ENCODE data around the gene ZBED3.
"Not testable (repeated sequence)": the region's sequence is repeated elsewhere in the genome, so short reads cannot be mapped to it uniquely, and the experiment has no call there.

Gene ZBED3

DNA sequence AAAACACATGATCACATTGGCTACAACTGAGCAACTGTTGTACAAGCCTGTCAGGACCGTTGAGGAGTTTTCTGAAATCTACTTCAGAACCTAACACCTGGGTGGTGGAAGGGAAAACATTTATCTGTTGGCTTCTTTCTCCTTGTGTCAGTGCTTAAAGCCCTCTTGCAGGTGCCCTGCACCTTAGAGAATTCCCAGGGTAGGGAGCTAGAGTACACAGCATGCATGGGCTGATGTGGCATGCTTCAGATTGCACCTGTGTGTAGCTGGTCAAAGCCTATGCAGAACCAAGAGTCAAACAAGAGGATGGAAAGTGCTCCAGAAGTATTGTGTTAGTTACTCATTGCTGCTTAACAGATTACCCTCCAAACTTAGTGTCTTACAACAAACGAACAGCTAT lies 33.6 kb upstream of the ZBED3 start:
- TF ChIP-seq, protein P1, sequence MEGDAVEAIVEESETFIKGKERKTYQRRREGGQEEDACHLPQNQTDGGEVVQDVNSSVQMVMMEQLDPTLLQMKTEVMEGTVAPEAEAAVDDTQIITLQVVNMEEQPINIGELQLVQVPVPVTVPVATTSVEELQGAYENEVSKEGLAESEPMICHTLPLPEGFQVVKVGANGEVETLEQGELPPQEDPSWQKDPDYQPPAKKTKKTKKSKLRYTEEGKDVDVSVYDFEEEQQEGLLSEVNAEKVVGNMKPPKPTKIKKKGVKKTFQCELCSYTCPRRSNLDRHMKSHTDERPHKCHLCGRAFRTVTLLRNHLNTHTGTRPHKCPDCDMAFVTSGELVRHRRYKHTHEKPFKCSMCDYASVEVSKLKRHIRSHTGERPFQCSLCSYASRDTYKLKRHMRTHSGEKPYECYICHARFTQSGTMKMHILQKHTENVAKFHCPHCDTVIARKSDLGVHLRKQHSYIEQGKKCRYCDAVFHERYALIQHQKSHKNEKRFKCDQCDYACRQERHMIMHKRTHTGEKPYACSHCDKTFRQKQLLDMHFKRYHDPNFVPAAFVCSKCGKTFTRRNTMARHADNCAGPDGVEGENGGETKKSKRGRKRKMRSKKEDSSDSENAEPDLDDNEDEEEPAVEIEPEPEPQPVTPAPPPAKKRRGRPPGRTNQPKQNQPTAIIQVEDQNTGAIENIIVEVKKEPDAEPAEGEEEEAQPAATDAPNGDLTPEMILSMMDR (conservative IDR thresholded peaks at IDR 0.05; ENCODE audit: low read length), result no peak
- H3K4me3 ChIP-seq (ENCODE audit: low read length), result no peak overlapping the region

DNA sequence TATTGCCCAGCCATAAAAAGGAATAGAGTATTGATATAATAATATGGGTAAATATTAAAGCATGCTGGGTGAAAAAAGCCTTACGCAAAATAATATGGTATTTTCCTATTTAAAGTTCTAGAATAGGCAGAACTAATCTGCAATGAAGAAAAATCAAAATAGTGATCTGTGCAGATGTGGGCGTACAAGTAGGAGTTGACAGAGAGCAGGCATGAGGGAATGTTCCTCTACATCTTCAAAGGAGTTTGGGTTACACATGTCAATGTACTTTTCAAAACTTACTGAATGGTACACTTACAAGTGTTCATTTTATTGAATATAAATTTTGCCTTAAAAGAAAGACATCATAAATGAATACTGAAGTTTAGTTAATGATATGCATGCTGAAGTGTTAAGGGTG lies 33.0 kb upstream of the ZBED3 start:
- DNase-seq (ENCODE audit: low read depth), result no peak
- H3K4me3 ChIP-seq (ENCODE audit: low read length), result no peak overlapping the region

More for the DNA sequence above, 33.6 kb upstream of the ZBED3 start:
- DNase-seq (ENCODE audit: low read depth), result no peak

DNA sequence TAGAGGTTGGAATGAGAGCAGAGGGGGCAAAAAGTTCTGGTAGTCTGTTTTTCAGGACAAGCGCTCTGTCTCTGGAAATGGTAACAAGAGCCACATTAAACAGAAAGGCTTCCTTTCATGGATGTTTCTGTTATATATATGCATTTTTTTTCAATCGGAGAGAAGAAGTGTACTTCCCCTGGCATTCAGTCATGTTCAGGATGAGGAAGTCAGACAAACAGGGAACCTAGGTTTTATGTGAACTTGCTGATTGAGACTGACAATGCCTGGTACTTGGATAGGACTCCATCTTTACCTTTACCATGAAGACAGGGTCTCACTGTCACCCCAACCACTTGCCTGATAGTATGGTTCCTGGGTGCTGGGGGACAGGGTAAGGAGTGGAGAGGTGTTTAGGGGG lies 30.1 kb upstream of the ZBED3 start:
- no peak for DNase-seq (ENCODE audit: low read depth)
- TF ChIP-seq, protein P1 (conservative IDR thresholded peaks at IDR 0.05; ENCODE audit: low read length), result no peak
- no peak overlapping the region for H3K4me3 ChIP-seq (ENCODE audit: low read length)

More for the DNA sequence above, 33.0 kb upstream of the ZBED3 start:
- TF ChIP-seq, protein P1 (conservative IDR thresholded peaks at IDR 0.05; ENCODE audit: low read length), result no peak

DNA sequence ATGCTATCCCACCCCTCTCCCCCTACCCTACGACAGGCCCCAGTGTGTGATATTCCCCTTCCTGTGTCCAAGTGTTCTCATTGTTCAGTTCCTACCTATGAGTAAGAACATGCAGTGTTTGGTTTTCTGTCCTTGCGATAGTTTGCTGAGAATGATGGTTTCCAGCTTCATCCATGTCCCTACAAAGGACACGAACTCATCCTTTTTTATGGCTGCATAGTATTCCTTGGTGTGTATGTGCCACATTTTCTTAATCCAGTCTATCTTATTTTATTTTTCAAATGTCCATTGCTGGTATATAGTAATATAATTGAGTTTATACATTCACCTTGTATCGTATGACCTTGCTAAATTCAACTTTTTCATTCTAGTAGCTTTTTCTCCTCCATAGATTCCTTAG lies 19.9 kb upstream of the ZBED3 start:
- not testable (repeated sequence) for H3K4me3 ChIP-seq (ENCODE audit: low read length); DNase-seq (ENCODE audit: low read depth)

DNA sequence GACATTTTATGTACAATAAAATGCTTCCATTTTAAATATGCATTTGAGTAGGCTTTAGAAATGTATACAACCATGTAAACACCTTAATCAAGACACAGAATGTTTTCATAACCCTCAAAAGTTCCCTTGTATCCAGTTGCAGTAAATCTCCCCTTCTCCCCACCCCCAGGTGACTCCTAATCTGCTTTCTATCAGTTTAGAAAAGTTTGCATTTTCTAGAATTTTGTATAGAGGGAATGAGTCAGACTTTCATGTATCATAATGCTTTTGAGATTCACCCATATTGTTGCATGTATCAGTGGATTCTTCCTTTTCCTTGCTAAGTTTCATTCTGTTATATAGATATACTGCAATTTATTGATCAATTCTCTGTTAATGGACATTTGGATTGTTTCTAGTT lies 17.7 kb upstream of the ZBED3 start:
- TF ChIP-seq, protein P1 (conservative IDR thresholded peaks at IDR 0.05; ENCODE audit: low read length), result no peak
- no peak for DNase-seq (ENCODE audit: low read depth)
- no peak overlapping the region for H3K4me3 ChIP-seq (ENCODE audit: low read length)

DNA sequence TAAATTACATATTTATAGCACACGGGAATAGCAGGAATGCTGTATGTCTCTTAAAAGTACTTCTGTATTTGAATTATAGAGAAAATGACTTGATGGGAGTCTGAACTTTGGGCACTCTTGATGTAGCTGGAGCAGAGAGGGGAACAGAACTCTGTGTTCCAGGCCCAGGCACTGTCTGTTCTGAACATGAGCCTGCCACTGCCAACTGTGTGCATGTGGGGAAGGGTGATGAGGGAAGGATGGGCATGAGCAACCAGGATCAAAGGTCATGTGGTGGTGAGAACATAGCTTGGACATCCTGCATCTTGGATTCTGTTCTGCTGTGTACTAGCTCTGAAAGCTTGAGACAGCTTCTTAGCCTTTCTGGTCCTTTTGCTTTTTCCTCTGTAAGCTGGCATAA lies 16.4 kb upstream of the ZBED3 start:
- no peak for DNase-seq (ENCODE audit: low read depth)
- TF ChIP-seq, protein P1 (conservative IDR thresholded peaks at IDR 0.05; ENCODE audit: low read length), result no peak
- H3K4me3 ChIP-seq (ENCODE audit: low read length), result no peak overlapping the region

DNA sequence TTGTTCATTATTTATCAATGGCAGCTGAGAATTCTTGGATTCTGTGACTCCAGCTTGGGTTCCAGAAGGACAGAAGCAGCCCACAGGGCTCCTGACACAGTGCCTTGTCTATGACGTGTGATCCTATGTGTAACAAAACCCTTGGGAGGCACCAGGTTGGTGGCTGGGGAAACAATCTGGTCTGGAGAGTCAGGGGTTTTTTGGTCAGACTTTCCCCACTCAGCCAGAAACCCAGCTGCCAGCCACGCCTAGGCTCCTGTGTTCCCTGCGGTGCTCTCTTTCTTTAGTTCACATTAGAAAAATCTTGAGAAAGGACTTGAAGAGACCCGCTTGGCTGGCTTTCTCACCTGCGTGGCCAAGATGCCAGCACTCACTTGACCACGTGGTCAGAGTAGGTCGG lies 15.5 kb upstream of the ZBED3 start:
- no peak for DNase-seq (ENCODE audit: low read depth)
- H3K4me3 ChIP-seq (ENCODE audit: low read length), result no peak overlapping the region
- TF ChIP-seq, protein P1 (conservative IDR thresholded peaks at IDR 0.05; ENCODE audit: low read length), result no peak

DNA sequence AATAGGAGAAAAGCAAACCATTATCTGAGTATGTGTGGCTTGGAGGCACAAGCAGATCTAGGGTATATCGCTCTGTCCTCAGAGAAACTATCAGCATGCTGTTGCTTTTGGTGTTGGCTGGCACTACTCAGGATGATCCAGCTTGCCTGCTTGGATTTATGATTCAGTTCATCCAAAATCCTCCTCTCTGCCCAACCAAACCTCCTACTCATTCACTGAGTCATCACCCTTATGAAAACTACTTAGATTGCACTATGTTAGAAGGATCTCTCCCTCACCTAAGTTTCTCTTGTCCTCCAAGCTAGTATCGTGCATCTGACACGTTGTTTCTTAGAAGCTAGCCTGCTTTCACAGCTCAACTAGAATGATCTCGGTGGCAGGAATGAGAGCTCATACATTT lies 14.2 kb upstream of the ZBED3 start:
- H3K4me3 ChIP-seq (ENCODE audit: low read length), result no peak overlapping the region
- TF ChIP-seq, protein P1 (conservative IDR thresholded peaks at IDR 0.05; ENCODE audit: low read length), result no peak
- DNase-seq (ENCODE audit: low read depth), result peak; percentile 39
